HG02973 (cell line): ENCODE data around the gene EIF5B.
A peak's percentile ranks its signal among the peaks of the same experiment; 100 is the strongest.
"Not testable (repeated sequence)": the region's sequence is repeated elsewhere in the genome, so short reads cannot be mapped to it uniquely, and the experiment has no call there.

Experiments
- ATAC-seq: cut with Tn5 transposase; IDR thresholded peaks from one replicate; pipeline ENCODE4 v1.9.1; 2021; ENCODE audit warnings: moderate library complexity; ENCODE audit not compliant: unreplicated experiment

Gene EIF5B

GRCh38 chr2:99356853-99357252 is 19.7 kb downstream of the EIF5B start:
- no peak for ATAC-seq

- no peak for ATAC-seq
Observed at GRCh38 chr2:99365661-99366060, 28.5 kb downstream of the EIF5B start.

- ATAC-seq, result not testable (repeated sequence)
Observed at GRCh38 chr2:99368854-99369253, 31.7 kb downstream of the EIF5B start.

- ATAC-seq, result no peak
Observed at GRCh38 chr2:99373144-99373543, 36.0 kb downstream of the EIF5B start.

GRCh38 chr2:99374747-99375146 is 37.6 kb downstream of the EIF5B start:
- ATAC-seq, result no peak

- no peak for ATAC-seq
Observed at GRCh38 chr2:99376254-99376864, 39.2 kb downstream of the EIF5B start.

- ATAC-seq, result no peak
Observed at GRCh38 chr2:99377879-99378278, 40.7 kb downstream of the EIF5B start.

- ATAC-seq, result peak; percentile 56
Observed at GRCh38 chr2:99380376-99381010, 43.3 kb downstream of the EIF5B start.

GRCh38 chr2:99382143-99382542 is 45.0 kb downstream of the EIF5B start:
- no peak for ATAC-seq

- no peak for ATAC-seq
Observed at GRCh38 chr2:99386011-99386410, 48.8 kb downstream of the EIF5B start.

- ATAC-seq, result no peak
Observed at GRCh38 chr2:99388892-99389291, 51.7 kb downstream of the EIF5B start.

GRCh38 chr2:99389371-99389770 is 52.2 kb downstream of the EIF5B start:
- no peak for ATAC-seq

- ATAC-seq, result no peak
Observed at GRCh38 chr2:99389946-99390345, 52.8 kb downstream of the EIF5B start.

- ATAC-seq, result no peak
Observed at GRCh38 chr2:99395589-99396130, 58.5 kb downstream of the EIF5B start.

- ATAC-seq, result no peak
Observed at GRCh38 chr2:99397266-99397920, 60.2 kb downstream of the EIF5B start.

GRCh38 chr2:99398303-99398702 is 61.1 kb downstream of the EIF5B start:
- no peak for ATAC-seq

- ATAC-seq, result no peak
Observed at GRCh38 chr2:99399063-99399462, 61.9 kb downstream of the EIF5B start.

- no peak for ATAC-seq
Observed at GRCh38 chr2:99399795-99400194, 62.6 kb downstream of the EIF5B start.

GRCh38 chr2:99401841-99402240 is 64.7 kb downstream of the EIF5B start:
- no peak for ATAC-seq

- no peak for ATAC-seq
Observed at GRCh38 chr2:99403084-99403483, 65.9 kb downstream of the EIF5B start.

- no peak for ATAC-seq
Observed at GRCh38 chr2:99403524-99403923, 66.3 kb downstream of the EIF5B start.
